Prostate gland (tissue), 2 donors: ENCODE results near the gene ESYT2.

Experiments
- CTCF ChIP-seq, 4 experiments: fragments of 200-600 bp in 2 of 4; fragments of 450-650 bp in 2 of 4; sonication (generic) in 2 of 4; IDR thresholded peaks; 1 replicate in 3 of 4; 2 replicates in 1 of 4; pipeline ENCODE4 v1.5.1; 2016 to 2019; ENCODE audit warnings: antibody characterized with exemption in 4 of 4, mild to moderate bottlenecking in 2 of 4, moderate library complexity in 2 of 4
- POLR2AphosphoS5 ChIP-seq: sonication (generic); formaldehyde crosslinking; IDR thresholded peaks from one replicate; pipeline ENCODE4 v1.6.1; 2017; ENCODE audit warnings: antibody characterized with exemption

- TF ChIP-seq CTCF (IDR thresholded peaks at IDR 0.05) (no peak), POLR2AphosphoS5 (no peak)
These were observed 106.0 kb downstream of the ESYT2 start for GRCh38 chr7:158723266-158723665.
